ENCODE results near the gene RIPOR2.
"Not testable (repeated sequence)": the region's sequence is repeated elsewhere in the genome, so short reads cannot be mapped to it uniquely, and the experiment has no call there.

RIPOR2 gene

GRCh38 chr6:24757611-24758010 is 178.1 kb downstream of the RIPOR2 start:
- DNase-seq: no peak

- DNase-seq: no peak
Measured at GRCh38 chr6:24755279-24755678, 180.5 kb downstream of the RIPOR2 start.

GRCh38 chr6:24754378-24754777 is 181.4 kb downstream of the RIPOR2 start:
- DNase-seq: not testable (repeated sequence)

Data from NCI-H187 treated with DMSO at 0.1 percent for 48 hours (cell line).